ENCODE results near the gene IFNAR2.

GRCh38 chr21:33196941-33197374, 32.8 kb upstream of the IFNAR2 start:
- TF ChIP-seq CTCF (IDR thresholded peaks at IDR 0.05) (peak; percentile 66 to 67), POLR2AphosphoS5 (IDR thresholded peaks at IDR 0.05) (no peak)

Measured in suprapubic skin (tissue), 3 donors.